ENCODE data around the gene AFTPH. TPM values are rescaled to one million over a fixed set of nuclear protein-coding genes. Genes with fewer than 3 reads are reported as not detected.

AFTPH gene
- total RNA-seq, 1 experiment from 2014 or later: 42.2 TPM

DNA sequence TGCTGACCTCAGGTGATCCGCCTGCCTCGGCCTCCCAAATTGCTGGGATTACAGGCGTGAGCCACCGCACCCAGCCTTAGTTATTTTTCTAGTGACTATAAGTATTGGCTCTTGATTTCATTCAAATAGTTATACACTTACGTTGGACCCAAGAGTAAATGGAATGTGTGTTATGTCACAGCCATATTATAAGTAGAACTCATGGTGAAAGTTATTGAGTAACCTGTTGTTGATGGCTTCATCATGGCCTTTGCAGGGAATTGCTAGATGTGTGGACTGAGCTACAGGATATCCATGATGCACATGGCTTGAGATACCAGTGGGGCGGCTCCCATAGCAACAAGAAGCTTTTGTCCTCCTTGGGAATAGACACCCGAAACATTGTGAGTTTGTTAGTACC is 44.7 kb downstream of the AFTPH start:
- H3K9me3 Mint-ChIP-seq (ENCODE audit: low read depth, unreplicated experiment): no peaks in the 10 kb centered on the region
- H3K27ac Mint-ChIP-seq (ENCODE audit: unreplicated experiment): no peak overlapping the region
- H3K36me3 Mint-ChIP-seq (ENCODE audit: insufficient read depth, unreplicated experiment): peaks cover 17% of the 10 kb centered on the region
- no peak for DNase-seq
- no TSS peak for BruUV-seq (replicated peaks)
- H3K4me1 Mint-ChIP-seq (ENCODE audit: low read depth, unreplicated experiment): no peaks in the 10 kb centered on the region
- CTCF ChIA-PET: no interaction called here
- TF ChIP-seq, protein P1, sequence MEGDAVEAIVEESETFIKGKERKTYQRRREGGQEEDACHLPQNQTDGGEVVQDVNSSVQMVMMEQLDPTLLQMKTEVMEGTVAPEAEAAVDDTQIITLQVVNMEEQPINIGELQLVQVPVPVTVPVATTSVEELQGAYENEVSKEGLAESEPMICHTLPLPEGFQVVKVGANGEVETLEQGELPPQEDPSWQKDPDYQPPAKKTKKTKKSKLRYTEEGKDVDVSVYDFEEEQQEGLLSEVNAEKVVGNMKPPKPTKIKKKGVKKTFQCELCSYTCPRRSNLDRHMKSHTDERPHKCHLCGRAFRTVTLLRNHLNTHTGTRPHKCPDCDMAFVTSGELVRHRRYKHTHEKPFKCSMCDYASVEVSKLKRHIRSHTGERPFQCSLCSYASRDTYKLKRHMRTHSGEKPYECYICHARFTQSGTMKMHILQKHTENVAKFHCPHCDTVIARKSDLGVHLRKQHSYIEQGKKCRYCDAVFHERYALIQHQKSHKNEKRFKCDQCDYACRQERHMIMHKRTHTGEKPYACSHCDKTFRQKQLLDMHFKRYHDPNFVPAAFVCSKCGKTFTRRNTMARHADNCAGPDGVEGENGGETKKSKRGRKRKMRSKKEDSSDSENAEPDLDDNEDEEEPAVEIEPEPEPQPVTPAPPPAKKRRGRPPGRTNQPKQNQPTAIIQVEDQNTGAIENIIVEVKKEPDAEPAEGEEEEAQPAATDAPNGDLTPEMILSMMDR (IDR thresholded peaks at IDR 0.05; ENCODE audit: unreplicated experiment): no peak
- no peak overlapping the region for H3K4me3 Mint-ChIP-seq (ENCODE audit: low read depth, unreplicated experiment)
- intact Hi-C loops (cut with micrococcal nuclease; ENCODE audit: unreplicated experiment): no loop called here
- H3K27me3 Mint-ChIP-seq (ENCODE audit: unreplicated experiment): no peaks in the 10 kb centered on the region

DNA sequence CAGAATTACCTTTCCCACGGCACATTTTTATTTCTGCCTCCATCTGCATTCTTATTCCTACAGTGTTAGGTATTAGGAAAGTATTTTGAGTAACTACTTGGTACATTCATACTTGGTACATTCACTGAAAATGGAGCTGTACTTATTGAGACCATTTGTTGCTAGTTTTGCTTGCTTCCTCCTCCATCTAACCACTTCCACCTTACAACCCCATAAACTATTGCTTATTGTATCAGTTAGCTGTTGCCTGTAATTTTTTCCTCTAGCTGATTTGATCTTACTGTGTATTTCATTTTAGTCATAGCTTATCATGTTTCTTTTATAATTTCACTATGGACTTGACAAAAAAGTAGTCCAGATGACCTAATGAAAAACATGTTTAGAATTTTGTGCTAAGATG is 50.7 kb downstream of the AFTPH start:
- H3K9me3 Mint-ChIP-seq (ENCODE audit: low read depth, unreplicated experiment): no peaks in the 10 kb centered on the region
- TF ChIP-seq, protein P1 (IDR thresholded peaks at IDR 0.05; ENCODE audit: unreplicated experiment): no peak
- no peaks in the 10 kb centered on the region for H3K27me3 Mint-ChIP-seq (ENCODE audit: unreplicated experiment)
- no peak overlapping the region for H3K4me3 Mint-ChIP-seq (ENCODE audit: low read depth, unreplicated experiment)
- no peaks in the 10 kb centered on the region for H3K4me1 Mint-ChIP-seq (ENCODE audit: low read depth, unreplicated experiment)
- no peak for DNase-seq
- BruUV-seq (replicated peaks): no TSS peak
- CTCF ChIA-PET: no interaction called here
- H3K27ac Mint-ChIP-seq (ENCODE audit: unreplicated experiment): peak overlapping the region; percentile 6
- intact Hi-C loops (cut with micrococcal nuclease; ENCODE audit: unreplicated experiment): no loop called here
- peaks cover 42% of the 10 kb centered on the region for H3K36me3 Mint-ChIP-seq (ENCODE audit: insufficient read depth, unreplicated experiment)

DNA sequence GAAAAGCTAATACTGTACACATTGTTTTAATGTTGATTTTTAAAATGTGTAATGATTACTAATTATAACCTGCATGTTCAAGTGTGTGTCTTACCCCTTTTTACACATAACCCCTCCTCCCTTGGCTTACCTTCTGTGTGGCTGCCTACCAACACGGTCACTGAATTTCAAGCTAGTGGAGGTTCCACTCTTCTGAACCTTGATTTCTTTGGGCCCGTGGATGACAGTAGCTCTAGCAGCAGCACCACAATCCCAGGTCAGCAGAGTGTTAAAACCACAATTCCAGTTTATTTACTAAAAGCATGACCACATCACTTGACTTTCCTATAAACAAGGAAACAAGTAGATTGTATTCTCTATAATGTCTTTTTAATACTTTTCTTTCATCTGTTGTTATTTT is 56.9 kb downstream of the AFTPH start:
- Mint-ChIP-seq H3K27me3 (ENCODE audit: unreplicated experiment) (no peaks in the 10 kb centered on the region), H3K4me1 (ENCODE audit: low read depth, unreplicated experiment) (no peaks in the 10 kb centered on the region), H3K27ac (ENCODE audit: unreplicated experiment) (no peak overlapping the region), H3K4me3 (ENCODE audit: low read depth, unreplicated experiment) (no peak overlapping the region), H3K36me3 (ENCODE audit: insufficient read depth, unreplicated experiment) (peaks cover 23% of the 10 kb centered on the region), H3K9me3 (ENCODE audit: low read depth, unreplicated experiment) (no peaks in the 10 kb centered on the region)
- CTCF ChIA-PET: no interaction called here
- intact Hi-C loops (cut with micrococcal nuclease; ENCODE audit: unreplicated experiment): no loop called here
- no TSS peak for BruUV-seq (replicated peaks)
- TF ChIP-seq, protein P1 (IDR thresholded peaks at IDR 0.05; ENCODE audit: unreplicated experiment): no peak
- no peak for DNase-seq

DNA sequence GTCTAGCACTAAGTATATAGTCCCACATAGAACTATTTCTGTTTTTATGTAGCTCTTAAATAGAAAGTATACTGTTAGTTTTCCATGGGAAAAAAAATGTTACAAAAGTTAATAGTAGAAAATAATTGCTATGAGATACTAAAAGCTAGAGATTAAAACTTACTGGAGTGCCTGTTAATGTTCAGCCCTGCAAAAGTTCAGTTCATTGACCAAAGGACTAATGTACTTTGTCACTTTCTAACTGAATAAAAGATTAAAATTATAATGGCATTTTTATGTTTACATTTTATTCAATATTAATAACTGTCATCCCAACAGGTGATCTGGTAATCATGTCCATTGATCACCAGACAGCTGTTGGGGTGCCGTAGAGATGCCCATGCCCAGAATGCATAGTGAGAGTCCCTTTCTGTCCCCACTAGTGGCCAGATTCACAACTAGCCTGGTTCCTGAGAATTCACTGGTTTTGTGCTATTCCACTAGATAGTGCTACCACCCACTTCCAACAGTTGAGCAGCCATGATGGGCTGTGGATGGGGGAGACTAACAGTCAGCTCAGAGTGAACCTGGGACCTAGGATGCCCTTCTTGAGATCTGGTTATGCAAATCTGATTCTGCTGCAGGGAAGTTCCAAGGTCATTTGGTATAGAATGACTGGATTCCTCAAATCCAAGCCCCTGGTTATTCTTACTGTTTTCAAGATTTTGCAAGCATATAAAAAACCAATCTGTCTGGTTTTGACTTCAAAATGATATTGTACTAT is 57.8 kb downstream of the AFTPH start:
- no TSS peak for BruUV-seq (replicated peaks)
- no peak for DNase-seq
- peaks cover 27% of the 10 kb centered on the region for H3K36me3 Mint-ChIP-seq (ENCODE audit: insufficient read depth, unreplicated experiment)

More for the DNA sequence above, 57.8 kb downstream of the AFTPH start:
- TF ChIP-seq, protein P1 (IDR thresholded peaks at IDR 0.05; ENCODE audit: unreplicated experiment): no peak
- H3K9me3 Mint-ChIP-seq (ENCODE audit: low read depth, unreplicated experiment): no peaks in the 10 kb centered on the region
- intact Hi-C loops (cut with micrococcal nuclease; ENCODE audit: unreplicated experiment): no loop called here
- no peaks in the 10 kb centered on the region for H3K27me3 Mint-ChIP-seq (ENCODE audit: unreplicated experiment)
- no peak overlapping the region for H3K4me3 Mint-ChIP-seq (ENCODE audit: low read depth, unreplicated experiment)
- H3K4me1 Mint-ChIP-seq (ENCODE audit: low read depth, unreplicated experiment): no peaks in the 10 kb centered on the region
- no peak overlapping the region for H3K27ac Mint-ChIP-seq (ENCODE audit: unreplicated experiment)
- CTCF ChIA-PET: no interaction called here

All from Calu3 (cell line).